ENCODE measurements around the gene EIF3D. TPM values are rescaled to one million over a fixed set of nuclear protein-coding genes. Genes with fewer than 3 reads are reported as not detected.

EIF3D gene
- total RNA-seq, 1 experiment from 2014 or later: 237 TPM

DNA sequence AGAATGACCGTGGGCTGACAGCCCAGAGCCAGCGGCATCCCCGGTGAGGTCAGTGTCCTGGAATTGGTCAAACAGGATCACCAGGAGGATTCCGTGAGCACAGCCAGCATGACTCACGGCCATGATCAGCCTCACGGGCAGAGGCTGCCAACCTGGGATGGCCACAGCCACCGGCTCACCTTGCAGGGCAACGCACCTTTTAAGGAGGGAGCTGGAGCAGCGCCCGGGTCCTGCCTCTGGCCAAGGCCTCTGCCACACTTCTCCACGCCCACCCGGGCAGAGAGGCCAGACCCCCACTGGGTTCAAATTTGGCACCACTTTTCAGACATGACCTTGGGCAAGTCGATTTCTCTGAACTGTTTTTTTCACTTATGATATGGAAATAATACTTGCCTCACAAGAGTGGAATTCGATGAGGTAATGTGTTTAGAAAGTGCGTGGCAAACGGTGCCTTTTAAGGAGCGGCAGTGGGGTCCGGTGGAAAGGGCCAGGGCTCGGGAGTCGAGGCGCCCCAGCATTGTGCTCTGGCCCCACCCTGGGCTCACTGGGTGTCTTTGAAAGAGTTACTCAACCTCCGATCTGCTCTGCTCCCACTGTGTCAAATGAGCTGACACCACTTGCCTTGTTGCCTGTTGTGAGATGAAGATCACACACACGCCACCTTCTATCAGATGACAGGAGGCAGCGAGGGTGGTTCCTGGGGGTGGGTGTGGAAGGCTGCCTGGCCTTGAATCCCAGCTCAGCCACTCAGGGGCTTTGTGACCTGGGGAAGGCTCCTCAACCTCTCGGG is 63.5 kb downstream of the EIF3D start (continued):
- TF ChIP-seq TEAD1 (CRISPR knock-in tag; IDR thresholded peaks at IDR 0.05) (no peak), NFATC4 (CRISPR knock-in tag; IDR thresholded peaks at IDR 0.05) (no peak), GTF2I (CRISPR knock-in tag; conservative IDR thresholded peaks at IDR 0.05) (no peak), FOXK1 (CRISPR knock-in tag; IDR thresholded peaks at IDR 0.05) (no peak), MXD4 (CRISPR knock-in tag; IDR thresholded peaks at IDR 0.05; ENCODE audit: borderline replicate concordance) (no peak)
- TF ChIP-seq, protein P1, sequence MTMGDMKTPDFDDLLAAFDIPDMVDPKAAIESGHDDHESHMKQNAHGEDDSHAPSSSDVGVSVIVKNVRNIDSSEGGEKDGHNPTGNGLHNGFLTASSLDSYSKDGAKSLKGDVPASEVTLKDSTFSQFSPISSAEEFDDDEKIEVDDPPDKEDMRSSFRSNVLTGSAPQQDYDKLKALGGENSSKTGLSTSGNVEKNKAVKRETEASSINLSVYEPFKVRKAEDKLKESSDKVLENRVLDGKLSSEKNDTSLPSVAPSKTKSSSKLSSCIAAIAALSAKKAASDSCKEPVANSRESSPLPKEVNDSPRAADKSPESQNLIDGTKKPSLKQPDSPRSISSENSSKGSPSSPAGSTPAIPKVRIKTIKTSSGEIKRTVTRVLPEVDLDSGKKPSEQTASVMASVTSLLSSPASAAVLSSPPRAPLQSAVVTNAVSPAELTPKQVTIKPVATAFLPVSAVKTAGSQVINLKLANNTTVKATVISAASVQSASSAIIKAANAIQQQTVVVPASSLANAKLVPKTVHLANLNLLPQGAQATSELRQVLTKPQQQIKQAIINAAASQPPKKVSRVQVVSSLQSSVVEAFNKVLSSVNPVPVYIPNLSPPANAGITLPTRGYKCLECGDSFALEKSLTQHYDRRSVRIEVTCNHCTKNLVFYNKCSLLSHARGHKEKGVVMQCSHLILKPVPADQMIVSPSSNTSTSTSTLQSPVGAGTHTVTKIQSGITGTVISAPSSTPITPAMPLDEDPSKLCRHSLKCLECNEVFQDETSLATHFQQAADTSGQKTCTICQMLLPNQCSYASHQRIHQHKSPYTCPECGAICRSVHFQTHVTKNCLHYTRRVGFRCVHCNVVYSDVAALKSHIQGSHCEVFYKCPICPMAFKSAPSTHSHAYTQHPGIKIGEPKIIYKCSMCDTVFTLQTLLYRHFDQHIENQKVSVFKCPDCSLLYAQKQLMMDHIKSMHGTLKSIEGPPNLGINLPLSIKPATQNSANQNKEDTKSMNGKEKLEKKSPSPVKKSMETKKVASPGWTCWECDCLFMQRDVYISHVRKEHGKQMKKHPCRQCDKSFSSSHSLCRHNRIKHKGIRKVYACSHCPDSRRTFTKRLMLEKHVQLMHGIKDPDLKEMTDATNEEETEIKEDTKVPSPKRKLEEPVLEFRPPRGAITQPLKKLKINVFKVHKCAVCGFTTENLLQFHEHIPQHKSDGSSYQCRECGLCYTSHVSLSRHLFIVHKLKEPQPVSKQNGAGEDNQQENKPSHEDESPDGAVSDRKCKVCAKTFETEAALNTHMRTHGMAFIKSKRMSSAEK (CRISPR knock-in tag; IDR thresholded peaks at IDR 0.05; ENCODE audit: borderline replicate concordance): no peak
- TF ChIP-seq, protein P2, sequence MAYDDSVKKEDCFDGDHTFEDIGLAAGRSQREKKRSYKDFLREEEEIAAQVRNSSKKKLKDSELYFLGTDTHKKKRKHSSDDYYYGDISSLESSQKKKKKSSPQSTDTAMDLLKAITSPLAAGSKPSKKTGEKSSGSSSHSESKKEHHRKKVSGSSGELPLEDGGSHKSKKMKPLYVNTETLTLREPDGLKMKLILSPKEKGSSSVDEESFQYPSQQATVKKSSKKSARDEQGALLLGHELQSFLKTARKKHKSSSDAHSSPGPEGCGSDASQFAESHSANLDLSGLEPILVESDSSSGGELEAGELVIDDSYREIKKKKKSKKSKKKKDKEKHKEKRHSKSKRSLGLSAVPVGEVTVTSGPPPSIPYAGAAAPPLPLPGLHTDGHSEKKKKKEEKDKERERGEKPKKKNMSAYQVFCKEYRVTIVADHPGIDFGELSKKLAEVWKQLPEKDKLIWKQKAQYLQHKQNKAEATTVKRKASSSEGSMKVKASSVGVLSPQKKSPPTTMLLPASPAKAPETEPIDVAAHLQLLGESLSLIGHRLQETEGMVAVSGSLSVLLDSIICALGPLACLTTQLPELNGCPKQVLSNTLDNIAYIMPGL (CRISPR knock-in tag; IDR thresholded peaks at IDR 0.05): no peak
- TF ChIP-seq, protein P3, sequence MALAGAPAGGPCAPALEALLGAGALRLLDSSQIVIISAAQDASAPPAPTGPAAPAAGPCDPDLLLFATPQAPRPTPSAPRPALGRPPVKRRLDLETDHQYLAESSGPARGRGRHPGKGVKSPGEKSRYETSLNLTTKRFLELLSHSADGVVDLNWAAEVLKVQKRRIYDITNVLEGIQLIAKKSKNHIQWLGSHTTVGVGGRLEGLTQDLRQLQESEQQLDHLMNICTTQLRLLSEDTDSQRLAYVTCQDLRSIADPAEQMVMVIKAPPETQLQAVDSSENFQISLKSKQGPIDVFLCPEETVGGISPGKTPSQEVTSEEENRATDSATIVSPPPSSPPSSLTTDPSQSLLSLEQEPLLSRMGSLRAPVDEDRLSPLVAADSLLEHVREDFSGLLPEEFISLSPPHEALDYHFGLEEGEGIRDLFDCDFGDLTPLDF (CRISPR knock-in tag; IDR thresholded peaks at IDR 0.05): no peak
- TF ChIP-seq, protein P4, sequence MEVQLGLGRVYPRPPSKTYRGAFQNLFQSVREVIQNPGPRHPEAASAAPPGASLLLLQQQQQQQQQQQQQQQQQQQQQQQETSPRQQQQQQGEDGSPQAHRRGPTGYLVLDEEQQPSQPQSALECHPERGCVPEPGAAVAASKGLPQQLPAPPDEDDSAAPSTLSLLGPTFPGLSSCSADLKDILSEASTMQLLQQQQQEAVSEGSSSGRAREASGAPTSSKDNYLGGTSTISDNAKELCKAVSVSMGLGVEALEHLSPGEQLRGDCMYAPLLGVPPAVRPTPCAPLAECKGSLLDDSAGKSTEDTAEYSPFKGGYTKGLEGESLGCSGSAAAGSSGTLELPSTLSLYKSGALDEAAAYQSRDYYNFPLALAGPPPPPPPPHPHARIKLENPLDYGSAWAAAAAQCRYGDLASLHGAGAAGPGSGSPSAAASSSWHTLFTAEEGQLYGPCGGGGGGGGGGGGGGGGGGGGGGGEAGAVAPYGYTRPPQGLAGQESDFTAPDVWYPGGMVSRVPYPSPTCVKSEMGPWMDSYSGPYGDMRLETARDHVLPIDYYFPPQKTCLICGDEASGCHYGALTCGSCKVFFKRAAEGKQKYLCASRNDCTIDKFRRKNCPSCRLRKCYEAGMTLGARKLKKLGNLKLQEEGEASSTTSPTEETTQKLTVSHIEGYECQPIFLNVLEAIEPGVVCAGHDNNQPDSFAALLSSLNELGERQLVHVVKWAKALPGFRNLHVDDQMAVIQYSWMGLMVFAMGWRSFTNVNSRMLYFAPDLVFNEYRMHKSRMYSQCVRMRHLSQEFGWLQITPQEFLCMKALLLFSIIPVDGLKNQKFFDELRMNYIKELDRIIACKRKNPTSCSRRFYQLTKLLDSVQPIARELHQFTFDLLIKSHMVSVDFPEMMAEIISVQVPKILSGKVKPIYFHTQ (CRISPR knock-in tag; IDR thresholded peaks at IDR 0.05): no peak
- TF ChIP-seq, protein P5, sequence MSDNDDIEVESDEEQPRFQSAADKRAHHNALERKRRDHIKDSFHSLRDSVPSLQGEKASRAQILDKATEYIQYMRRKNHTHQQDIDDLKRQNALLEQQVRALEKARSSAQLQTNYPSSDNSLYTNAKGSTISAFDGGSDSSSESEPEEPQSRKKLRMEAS (CRISPR knock-in tag; IDR thresholded peaks at IDR 0.05): no peak
- TF ChIP-seq, protein P6, sequence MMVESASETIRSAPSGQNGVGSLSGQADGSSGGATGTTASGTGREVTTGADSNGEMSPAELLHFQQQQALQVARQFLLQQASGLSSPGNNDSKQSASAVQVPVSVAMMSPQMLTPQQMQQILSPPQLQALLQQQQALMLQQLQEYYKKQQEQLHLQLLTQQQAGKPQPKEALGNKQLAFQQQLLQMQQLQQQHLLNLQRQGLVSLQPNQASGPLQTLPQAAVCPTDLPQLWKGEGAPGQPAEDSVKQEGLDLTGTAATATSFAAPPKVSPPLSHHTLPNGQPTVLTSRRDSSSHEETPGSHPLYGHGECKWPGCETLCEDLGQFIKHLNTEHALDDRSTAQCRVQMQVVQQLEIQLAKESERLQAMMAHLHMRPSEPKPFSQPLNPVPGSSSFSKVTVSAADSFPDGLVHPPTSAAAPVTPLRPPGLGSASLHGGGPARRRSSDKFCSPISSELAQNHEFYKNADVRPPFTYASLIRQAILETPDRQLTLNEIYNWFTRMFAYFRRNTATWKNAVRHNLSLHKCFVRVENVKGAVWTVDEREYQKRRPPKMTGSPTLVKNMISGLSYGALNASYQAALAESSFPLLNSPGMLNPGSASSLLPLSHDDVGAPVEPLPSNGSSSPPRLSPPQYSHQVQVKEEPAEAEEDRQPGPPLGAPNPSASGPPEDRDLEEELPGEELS (CRISPR knock-in tag; IDR thresholded peaks at IDR 0.05): no peak

DNA sequence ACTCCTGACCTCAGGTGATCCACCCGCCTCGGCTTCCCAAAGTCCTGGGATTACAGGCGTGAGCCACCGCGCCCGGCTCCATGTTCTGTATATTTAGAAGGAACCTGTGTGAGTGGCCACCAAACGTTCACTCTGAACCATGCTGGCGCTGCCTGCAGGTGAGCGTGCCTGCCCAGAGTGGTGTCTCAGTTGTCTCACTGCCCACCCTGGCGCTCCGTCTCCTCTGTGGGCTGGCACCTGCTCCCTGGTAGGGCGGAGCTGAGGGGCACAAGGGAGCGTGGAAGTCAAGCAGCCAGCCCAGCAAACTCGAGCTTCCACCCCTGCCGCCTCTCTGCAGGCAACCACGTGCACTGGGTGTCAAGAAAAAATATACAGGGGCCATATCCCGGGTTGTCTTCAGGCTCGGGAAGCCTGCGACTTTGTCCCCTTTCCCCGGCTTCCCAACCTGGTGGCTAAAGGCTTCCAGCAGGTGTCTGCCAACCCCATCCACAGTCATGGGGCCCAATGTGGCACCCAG is 64.2 kb downstream of the EIF3D start:
- H3K9me3 Mint-ChIP-seq: no peaks in the 10 kb centered on the region
- H3K27ac Mint-ChIP-seq: no peak overlapping the region
- ChIA-PET CTCF (interaction anchor here (0.5 to 3.2 kb wide), 3 partner anchors 10 to 187 kb away, joined by 3 to 16 read pairs (median 3); no protein-coding TSS in a partner anchor), POLR2A (no interaction called here)
- no peak overlapping the region for H3K4me3 Mint-ChIP-seq
- TF ChIP-seq EMX1 (CRISPR knock-in tag; IDR thresholded peaks at IDR 0.05) (no peak), ZNF263 (CRISPR knock-in tag; IDR thresholded peaks at IDR 0.05; ENCODE audit: low read depth) (no peak), MXD4 (CRISPR knock-in tag; IDR thresholded peaks at IDR 0.05; ENCODE audit: borderline replicate concordance) (no peak), SMAD4 (CRISPR knock-in tag; IDR thresholded peaks at IDR 0.05) (no peak)
- TF ChIP-seq, protein P7, sequence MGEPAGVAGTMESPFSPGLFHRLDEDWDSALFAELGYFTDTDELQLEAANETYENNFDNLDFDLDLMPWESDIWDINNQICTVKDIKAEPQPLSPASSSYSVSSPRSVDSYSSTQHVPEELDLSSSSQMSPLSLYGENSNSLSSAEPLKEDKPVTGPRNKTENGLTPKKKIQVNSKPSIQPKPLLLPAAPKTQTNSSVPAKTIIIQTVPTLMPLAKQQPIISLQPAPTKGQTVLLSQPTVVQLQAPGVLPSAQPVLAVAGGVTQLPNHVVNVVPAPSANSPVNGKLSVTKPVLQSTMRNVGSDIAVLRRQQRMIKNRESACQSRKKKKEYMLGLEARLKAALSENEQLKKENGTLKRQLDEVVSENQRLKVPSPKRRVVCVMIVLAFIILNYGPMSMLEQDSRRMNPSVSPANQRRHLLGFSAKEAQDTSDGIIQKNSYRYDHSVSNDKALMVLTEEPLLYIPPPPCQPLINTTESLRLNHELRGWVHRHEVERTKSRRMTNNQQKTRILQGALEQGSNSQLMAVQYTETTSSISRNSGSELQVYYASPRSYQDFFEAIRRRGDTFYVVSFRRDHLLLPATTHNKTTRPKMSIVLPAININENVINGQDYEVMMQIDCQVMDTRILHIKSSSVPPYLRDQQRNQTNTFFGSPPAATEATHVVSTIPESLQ (CRISPR knock-in tag; IDR thresholded peaks at IDR 0.05): no peak
- no peaks in the 10 kb centered on the region for H3K36me3 Mint-ChIP-seq
- H3K4me1 Mint-ChIP-seq: peaks cover 21% of the 10 kb centered on the region
- peaks cover 3% of the 10 kb centered on the region for H3K27me3 Mint-ChIP-seq (ENCODE audit: low read depth)
- no peak for DNase-seq (ENCODE audit: low spot score)
- no peak for ATAC-seq

All from WTC11 (cell line).